HG03342 (cell line): ENCODE results near the gene EDEM2.
"Not testable (repeated sequence)": the region's sequence is repeated elsewhere in the genome, so short reads cannot be mapped to it uniquely, and the experiment has no call there.

Experiments
- ATAC-seq: cut with Tn5 transposase; IDR thresholded peaks from one replicate; pipeline ENCODE4 v1.9.1; 2021; ENCODE audit warnings: mild to moderate bottlenecking, moderate library complexity; ENCODE audit not compliant: unreplicated experiment

The EDEM2 gene

GRCh38 chr20:35133735-35134134 lies 13.4 kb downstream of the EDEM2 start:
- ATAC-seq = no peak

GRCh38 chr20:35133031-35133430 lies 14.1 kb downstream of the EDEM2 start:
- ATAC-seq = no peak

- ATAC-seq = no peak
Measured at GRCh38 chr20:35131934-35132333, 15.2 kb downstream of the EDEM2 start.

DNA sequence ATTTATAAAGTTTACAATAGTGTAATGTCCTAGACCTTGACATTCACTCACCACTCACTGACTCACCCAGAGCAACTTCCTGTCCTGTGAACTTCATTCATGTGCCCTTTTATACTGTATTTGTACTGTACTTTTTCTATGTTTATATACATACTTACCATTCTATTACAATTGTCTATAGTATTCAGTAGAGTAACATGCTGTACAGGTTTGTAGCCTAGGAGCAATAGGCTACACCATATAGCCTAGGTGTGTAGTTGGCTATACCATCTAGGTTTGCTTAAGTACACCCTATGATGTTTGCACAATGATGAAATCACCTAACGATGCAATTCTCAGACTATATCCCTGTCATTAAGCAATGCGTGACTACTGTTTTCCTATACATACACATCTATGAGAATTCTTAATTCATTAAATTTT lies 17.5 kb downstream of the EDEM2 start:
- no peak for ATAC-seq

- ATAC-seq = no peak
Measured at GRCh38 chr20:35125753-35126152, 21.4 kb downstream of the EDEM2 start.

DNA sequence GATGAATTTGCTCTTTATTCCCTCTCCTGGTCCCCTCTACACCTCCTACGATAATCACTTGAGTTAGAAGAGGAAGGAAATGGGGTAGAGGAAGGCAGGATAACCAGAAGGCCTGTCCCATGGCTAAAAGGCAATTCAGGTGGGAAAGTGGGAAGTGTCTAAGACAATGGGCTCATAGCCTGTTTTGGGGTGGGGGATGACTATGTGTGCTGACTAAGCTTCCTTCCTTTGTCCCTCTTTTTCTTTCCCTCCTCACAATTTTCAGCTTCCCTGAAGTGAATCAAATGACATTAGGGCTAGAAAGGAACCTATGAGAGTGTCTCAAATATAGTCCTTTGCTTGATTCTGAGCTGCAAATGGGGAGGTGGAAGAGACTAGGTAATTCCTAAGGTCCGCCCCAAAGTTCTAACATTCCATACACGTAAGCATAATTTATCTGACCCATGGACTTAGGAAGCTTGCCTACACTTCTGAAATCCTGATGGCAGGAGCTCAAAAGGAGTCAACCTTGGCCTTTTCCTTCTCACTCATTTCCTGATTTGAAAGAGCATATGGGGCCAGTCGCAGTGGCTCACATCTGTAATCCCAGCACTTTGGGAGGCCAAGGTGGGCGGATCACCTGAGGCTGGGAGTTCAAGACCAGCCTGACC lies 24.3 kb downstream of the EDEM2 start:
- no peak for ATAC-seq

DNA sequence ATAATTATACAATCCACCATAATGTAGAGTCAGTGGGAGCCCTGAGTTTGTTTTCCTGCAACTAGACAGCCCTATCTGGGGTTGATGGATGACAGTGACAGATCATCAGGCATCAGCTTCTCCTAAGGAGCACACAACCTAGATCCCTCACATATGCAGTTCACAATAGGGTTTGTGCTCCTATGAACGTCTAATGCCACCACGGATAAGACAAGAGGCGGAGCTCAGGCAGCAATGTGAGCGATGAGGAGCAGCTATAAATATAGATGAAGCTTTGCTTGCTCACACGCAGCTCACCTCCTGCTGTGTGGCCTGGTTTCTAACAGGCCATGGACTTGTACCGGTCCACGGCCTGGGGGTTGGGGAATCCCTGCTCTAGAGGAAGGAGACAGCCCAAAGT lies 25.9 kb downstream of the EDEM2 start:
- ATAC-seq = no peak

- no peak for ATAC-seq
Measured at GRCh38 chr20:35120012-35120701, 27.0 kb downstream of the EDEM2 start.

DNA sequence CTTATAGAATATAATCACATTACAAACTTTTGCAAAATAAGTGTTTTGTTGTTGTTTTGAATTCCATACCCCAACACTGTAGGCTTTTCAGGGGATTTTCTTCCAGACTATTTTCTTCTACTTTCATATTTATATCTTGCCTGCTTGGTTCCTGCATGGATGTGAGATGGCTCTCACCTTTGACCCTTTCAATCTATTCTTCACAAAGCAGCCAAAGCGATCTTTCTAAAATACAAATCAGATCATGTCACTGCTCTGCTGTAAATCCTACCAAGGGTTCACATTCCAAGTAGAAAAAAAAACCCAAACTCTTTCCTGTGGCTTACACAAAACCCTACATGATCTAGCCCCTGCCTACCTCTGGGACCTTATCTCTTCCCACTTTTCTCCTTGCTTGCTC lies 29.5 kb downstream of the EDEM2 start:
- no peak for ATAC-seq

DNA sequence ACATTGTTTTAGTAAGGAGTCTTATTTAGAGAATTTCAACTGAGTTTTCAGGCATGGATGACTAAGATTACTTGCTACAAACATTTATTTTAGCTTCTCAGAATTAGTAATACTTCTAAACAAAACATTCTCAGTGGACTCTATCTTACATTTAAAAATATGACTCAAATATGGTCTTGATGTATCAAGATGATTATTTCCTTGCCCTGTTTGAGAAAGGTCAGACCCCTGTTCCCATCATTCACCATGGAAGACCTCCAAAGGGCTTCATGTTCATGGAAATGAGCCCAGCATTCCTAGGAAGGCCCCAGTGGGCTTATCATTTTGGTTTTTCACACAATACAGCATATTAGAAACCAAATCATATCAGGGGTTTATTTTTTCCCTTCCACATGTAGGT lies 29.9 kb downstream of the EDEM2 start:
- no peak for ATAC-seq

DNA sequence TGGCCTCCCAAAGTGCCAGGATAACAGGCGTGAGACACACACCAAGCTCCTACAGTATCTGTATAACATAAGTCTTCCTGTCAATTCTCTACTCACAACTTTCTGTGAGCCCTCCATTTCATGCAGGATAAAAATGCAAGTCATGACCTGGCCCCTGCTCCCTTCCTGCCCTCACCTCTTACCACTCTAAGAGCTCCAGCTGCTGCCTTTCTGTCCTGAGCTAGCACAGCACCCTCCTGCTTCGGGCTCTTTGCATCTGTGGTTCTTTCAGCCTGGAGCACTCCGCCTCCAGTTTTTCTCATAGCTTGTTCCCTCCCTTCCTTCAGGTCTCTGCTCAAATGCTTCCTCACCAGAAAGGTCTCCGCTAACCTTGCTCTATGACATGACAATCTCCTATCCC lies 30.9 kb downstream of the EDEM2 start:
- no peak for ATAC-seq

GRCh38 chr20:35115606-35116005 lies 31.5 kb downstream of the EDEM2 start:
- ATAC-seq = no peak

GRCh38 chr20:35112276-35112675 lies 34.9 kb downstream of the EDEM2 start:
- not testable (repeated sequence) for ATAC-seq

GRCh38 chr20:35111141-35111888 lies 35.8 kb downstream of the EDEM2 start:
- ATAC-seq = no peak

DNA sequence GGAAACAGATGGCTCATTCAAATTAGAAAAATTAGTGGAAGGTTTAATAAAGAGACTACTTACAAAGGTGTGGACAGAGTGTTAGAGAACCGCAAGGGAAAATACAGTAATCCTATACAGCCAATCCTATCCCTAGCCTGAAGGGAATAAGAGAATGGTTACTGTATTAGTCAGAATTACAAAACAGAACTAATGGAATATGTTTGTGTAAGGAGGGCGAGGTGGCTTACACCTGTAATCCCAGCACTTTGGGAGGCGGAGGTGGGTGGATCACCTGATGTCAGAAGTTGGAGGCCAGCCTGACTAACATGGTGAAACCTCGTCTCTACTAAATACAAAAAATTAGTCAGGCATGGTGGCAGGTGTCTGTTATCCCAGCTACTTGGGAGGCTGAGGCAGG lies 38.2 kb downstream of the EDEM2 start:
- no peak for ATAC-seq

GRCh38 chr20:35106827-35107380 lies 40.2 kb downstream of the EDEM2 start:
- ATAC-seq = no peak

- no peak for ATAC-seq
Measured at GRCh38 chr20:35104685-35105295, 42.3 kb downstream of the EDEM2 start.

DNA sequence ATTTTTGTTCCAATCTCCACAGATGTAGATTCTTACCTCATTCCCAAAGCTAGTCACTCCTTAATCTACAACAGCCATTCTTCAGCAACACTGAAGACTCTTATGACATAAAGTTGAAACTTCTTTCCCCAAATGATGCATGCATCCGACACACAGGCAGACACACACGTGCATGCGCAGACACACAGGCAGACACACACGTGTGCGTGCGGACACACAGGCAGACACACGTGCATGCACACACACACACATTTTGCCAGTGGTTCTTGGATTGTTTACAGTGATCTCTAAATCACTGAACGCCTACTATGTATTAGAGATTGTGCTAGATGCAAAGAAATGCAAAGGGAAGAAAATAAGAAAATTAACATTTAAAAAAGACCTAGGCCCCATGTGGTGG lies 45.5 kb downstream of the EDEM2 start:
- ATAC-seq = no peak

DNA sequence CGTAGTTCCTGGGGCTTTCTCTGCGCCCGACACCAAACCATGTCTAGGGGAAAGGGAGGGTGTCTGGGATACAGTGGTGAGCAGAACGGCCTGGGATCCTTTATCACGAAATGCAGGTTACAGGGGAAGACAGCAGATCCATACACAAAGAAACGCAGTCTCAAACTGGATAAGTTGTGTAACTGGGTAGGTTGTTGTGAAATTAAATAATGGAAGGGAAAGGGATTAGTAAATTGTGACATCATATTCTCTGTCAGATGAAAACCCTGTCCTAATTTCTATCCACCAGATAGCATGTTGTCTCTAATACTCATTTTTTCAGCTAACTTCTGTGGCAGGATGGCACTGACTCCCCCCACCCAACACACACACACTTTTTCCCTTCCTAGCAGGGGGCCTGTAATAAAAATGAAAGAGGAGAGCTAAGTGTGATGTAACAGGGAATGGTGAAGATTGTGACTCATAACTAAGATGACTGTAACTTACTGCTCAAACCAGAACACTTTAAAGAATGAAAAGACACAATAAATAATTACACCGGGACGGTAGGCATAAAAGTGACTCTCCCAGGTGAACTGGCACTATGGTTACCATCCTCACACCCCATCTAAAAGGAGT lies 53.8 kb downstream of the EDEM2 start:
- no peak for ATAC-seq

- peak; percentile 89 for ATAC-seq
Measured at GRCh38 chr20:35092524-35093266, 54.4 kb downstream of the EDEM2 start, which contains the start of gene TRPC4AP. Gene TRPC4AP, minus strand, starts transcription at chr20:35092807. Its CDS starts 26 bp downstream, at chr20:35092781.
